Central memory CD8-positive, alpha-beta T cell (primary cell): Measurements from ENCODE around the gene MYL3.

Experiments used
- ATAC-seq: fragments of 150-1000 bp; cut with Tn5 transposase; replicated peaks from 2 replicates; pipeline ENCODE4 v1.10.0; 2022; ENCODE audit warnings: mild to moderate bottlenecking, moderate FRiP score, moderate number of reproducible peaks; ENCODE audit not compliant: poor library complexity, severe bottlenecking; ENCODE audit errors: extremely low read depth
- DNase-seq, 2 donors: peaks; one replicate each; pipeline ENCODE4 v3.0.0; 2021; ENCODE audit warnings: low spot score in 2 of 2
- H3K27ac Mint-ChIP-seq: one replicate; pipeline ENCODE4 v1.8.0; 2022; ENCODE audit warnings: low read depth, mild to moderate bottlenecking, moderate library complexity, mixed read lengths
- H3K27me3 Mint-ChIP-seq: one replicate; pipeline ENCODE4 v1.8.0; 2022; ENCODE audit warnings: mixed read lengths
- H3K36me3 Mint-ChIP-seq: one replicate; pipeline ENCODE4 v1.8.0; 2022; ENCODE audit warnings: mild to moderate bottlenecking, moderate library complexity, mixed read lengths; ENCODE audit not compliant: insufficient read depth
- H3K4me1 Mint-ChIP-seq: one replicate; pipeline ENCODE4 v1.8.0; 2022; ENCODE audit warnings: mixed read lengths
- H3K4me3 Mint-ChIP-seq: one replicate; pipeline ENCODE4 v1.8.0; 2022; ENCODE audit warnings: mild to moderate bottlenecking, moderate library complexity, mixed read lengths
- H3K9me3 Mint-ChIP-seq: one replicate; pipeline ENCODE4 v1.8.0; 2022; ENCODE audit warnings: mixed read lengths

The MYL3 gene

GRCh38 chr3:46885612-46886011, 22.4 kb upstream of the MYL3 start:
- DNase-seq (no peak), ATAC-seq (no peak)
- H3K27ac Mint-ChIP-seq = no peak overlapping the region
- peaks cover 57% of the 10 kb centered on the region for H3K27me3 Mint-ChIP-seq
- H3K4me3 Mint-ChIP-seq = no peak overlapping the region
- no peaks in the 10 kb centered on the region for H3K9me3 Mint-ChIP-seq
- H3K4me1 Mint-ChIP-seq = no peaks in the 10 kb centered on the region
- H3K36me3 Mint-ChIP-seq = no peaks in the 10 kb centered on the region

- Mint-ChIP-seq H3K9me3 (no peaks in the 10 kb centered on the region), H3K27ac (no peak overlapping the region), H3K27me3 (peaks cover 57% of the 10 kb centered on the region), H3K4me1 (no peaks in the 10 kb centered on the region), H3K36me3 (no peaks in the 10 kb centered on the region), H3K4me3 (peak overlapping the region; percentile 21)
- no peak for ATAC-seq
- no peak for DNase-seq
Observed at GRCh38 chr3:46884929-46885328, 21.7 kb upstream of the MYL3 start.

- H3K4me3 Mint-ChIP-seq = peak overlapping the region; percentile 21
- DNase-seq = no peak
- H3K27me3 Mint-ChIP-seq = peaks cover 57% of the 10 kb centered on the region
- no peak for ATAC-seq
- no peaks in the 10 kb centered on the region for H3K4me1 Mint-ChIP-seq
- H3K36me3 Mint-ChIP-seq = no peaks in the 10 kb centered on the region
- H3K27ac Mint-ChIP-seq = no peak overlapping the region
- H3K9me3 Mint-ChIP-seq = no peaks in the 10 kb centered on the region
Observed at GRCh38 chr3:46884427-46884826, 21.2 kb upstream of the MYL3 start.

- Mint-ChIP-seq H3K4me1 (no peaks in the 10 kb centered on the region), H3K27me3 (peaks cover 59% of the 10 kb centered on the region), H3K36me3 (no peaks in the 10 kb centered on the region)
Observed at GRCh38 chr3:46883830-46884185, 20.6 kb upstream of the MYL3 start.

GRCh38 chr3:46883054-46883829, 20.0 kb upstream of the MYL3 start:
- Mint-ChIP-seq H3K4me1 (no peaks in the 10 kb centered on the region), H3K36me3 (no peaks in the 10 kb centered on the region), H3K9me3 (no peaks in the 10 kb centered on the region), H3K27ac (no peak overlapping the region), H3K27me3 (peaks cover 63% of the 10 kb centered on the region), H3K4me3 (peak overlapping the region; percentile 58)
- no peak for DNase-seq
- ATAC-seq = peak; percentile 33

More at GRCh38 chr3:46883830-46884185, 20.6 kb upstream of the MYL3 start:
- no peaks in the 10 kb centered on the region for H3K9me3 Mint-ChIP-seq
- no peak for ATAC-seq
- no peak overlapping the region for H3K27ac Mint-ChIP-seq
- no peak for DNase-seq
- H3K4me3 Mint-ChIP-seq = peak overlapping the region; percentile 58

- peak; percentile 18 for ATAC-seq
- Mint-ChIP-seq H3K4me3 (peak overlapping the region; percentile 67), H3K27me3 (peaks cover 63% of the 10 kb centered on the region), H3K4me1 (no peaks in the 10 kb centered on the region), H3K27ac (no peak overlapping the region), H3K36me3 (no peaks in the 10 kb centered on the region), H3K9me3 (no peaks in the 10 kb centered on the region)
- DNase-seq = no peak
Observed at GRCh38 chr3:46882377-46883053, 19.3 kb upstream of the MYL3 start.

- H3K36me3 Mint-ChIP-seq = no peaks in the 10 kb centered on the region
- peak overlapping the region; percentile 67 for H3K4me3 Mint-ChIP-seq
- H3K27ac Mint-ChIP-seq = no peak overlapping the region
- no peaks in the 10 kb centered on the region for H3K9me3 Mint-ChIP-seq
- peak; percentile 17 for ATAC-seq
- DNase-seq = no peak
- no peaks in the 10 kb centered on the region for H3K4me1 Mint-ChIP-seq
- peaks cover 63% of the 10 kb centered on the region for H3K27me3 Mint-ChIP-seq
Observed at GRCh38 chr3:46881596-46882376, 18.5 kb upstream of the MYL3 start.

GRCh38 chr3:46880884-46881595, 17.8 kb upstream of the MYL3 start:
- Mint-ChIP-seq H3K9me3 (no peaks in the 10 kb centered on the region), H3K4me1 (no peaks in the 10 kb centered on the region), H3K27me3 (peaks cover 63% of the 10 kb centered on the region)

GRCh38 chr3:46878781-46879436, 15.7 kb upstream of the MYL3 start:
- Mint-ChIP-seq H3K4me1 (no peaks in the 10 kb centered on the region), H3K36me3 (no peaks in the 10 kb centered on the region), H3K9me3 (no peaks in the 10 kb centered on the region), H3K4me3 (no peak overlapping the region), H3K27me3 (peaks cover 43% of the 10 kb centered on the region), H3K27ac (no peak overlapping the region)
- ATAC-seq (no peak), DNase-seq (no peak)

More at GRCh38 chr3:46880884-46881595, 17.8 kb upstream of the MYL3 start:
- no peak overlapping the region for H3K27ac Mint-ChIP-seq
- H3K36me3 Mint-ChIP-seq = no peaks in the 10 kb centered on the region
- H3K4me3 Mint-ChIP-seq = peak overlapping the region; percentile 67
- ATAC-seq = no peak
- DNase-seq = no peak

- Mint-ChIP-seq H3K4me3 (no peak within 1 kb of the TSS), H3K27me3 (peaks cover 48% of the 10 kb centered on the region), H3K27ac (no peak within 1 kb of the TSS), H3K36me3 (no peaks in the 10 kb centered on the region), H3K9me3 (no peaks in the 10 kb centered on the region), H3K4me1 (no peaks in the 10 kb centered on the region)
- ATAC-seq (no peak), DNase-seq (no peak)
Observed at GRCh38 chr3:46877406-46878125, 14.3 kb upstream of the MYL3 start, which contains the start of gene PTH1R. Gene PTH1R, plus strand, starts transcription at chr3:46877721. Its CDS starts 5,839 bp downstream, at chr3:46883560.
